DMS153 treated with DMSO at 0.1 percent for 48 hours (cell line): ENCODE results near the gene FANK1.

Source experiments
- DNase-seq: peaks from one replicate; lab custom pipeline; 2025; ENCODE audit not compliant: unreplicated experiment; lab: John Stamatoyannopoulos, UW

The FANK1 gene

GRCh38 chr10:125896088-125896934, at the start of gene FANK1:
FANK1 (plus strand) TSS chr10:125896564; CDS start chr10:125896643, 79 bp downstream.
- DNase-seq: peak; percentile 40

GRCh38 chr10:125846894-125847293, 49.5 kb upstream of the FANK1 start:
- DNase-seq: no peak

GRCh38 chr10:125848371-125848770, 48.0 kb upstream of the FANK1 start:
- no peak for DNase-seq

- DNase-seq: no peak
These were observed 47.5 kb upstream of the FANK1 start for GRCh38 chr10:125848857-125849256.

- no peak for DNase-seq
These were observed 46.9 kb upstream of the FANK1 start for GRCh38 chr10:125849448-125849847.

- no peak for DNase-seq
These were observed 45.3 kb upstream of the FANK1 start for GRCh38 chr10:125850766-125851731.

GRCh38 chr10:125852487-125852886, 43.9 kb upstream of the FANK1 start:
- no peak for DNase-seq

GRCh38 chr10:125857185-125857760, 39.1 kb upstream of the FANK1 start:
- DNase-seq: no peak

GRCh38 chr10:125859128-125859817, 37.1 kb upstream of the FANK1 start:
- peak; percentile 75 for DNase-seq

- DNase-seq: no peak
These were observed 31.2 kb upstream of the FANK1 start for GRCh38 chr10:125865120-125865519.

GRCh38 chr10:125866421-125867029, 29.8 kb upstream of the FANK1 start:
- no peak for DNase-seq

GRCh38 chr10:125868372-125868975, 27.9 kb upstream of the FANK1 start:
- peak; percentile 30 for DNase-seq

- no peak for DNase-seq
These were observed 25.0 kb upstream of the FANK1 start for GRCh38 chr10:125871338-125871737.

- DNase-seq: no peak
These were observed 17.2 kb upstream of the FANK1 start for GRCh38 chr10:125878957-125879835.

GRCh38 chr10:125880719-125881118, 15.6 kb upstream of the FANK1 start:
- DNase-seq: no peak

GRCh38 chr10:125881192-125881591, 15.2 kb upstream of the FANK1 start, which contains the start of gene DHX32:
DHX32 (minus strand) TSS chr10:125881292; CDS start chr10:125880824, 468 bp downstream.
- no peak for DNase-seq

- DNase-seq: no peak
These were observed 13.8 kb upstream of the FANK1 start for GRCh38 chr10:125882596-125882995.

GRCh38 chr10:125883211-125883610, 13.2 kb upstream of the FANK1 start:
- no peak for DNase-seq
